Muscle of back (tissue), 13 donors: ENCODE measurements around the gene ALX3. TPM values are rescaled to one million over a fixed set of nuclear protein-coding genes. Genes with fewer than 3 reads are reported as not detected.
A peak's percentile ranks its signal among the peaks of the same experiment; 100 is the strongest.

ENCODE experiments used
- DNase-seq, 3 donors: peaks; one replicate each; pipeline versions ENCODE4 v3.0.0 to v3.0.0-alpha.2; 2013
- long read RNA-seq, 9 donors: transcript quantifications; one replicate each; lab custom pipeline, GENCODE V29; 2026
- polyA plus RNA-seq, 10 donors: library from polyadenylated mRNA; unstranded; fragments of 120-200 nt; gene quantifications; one replicate each; pipeline ENCODE4 v1.2.1, GENCODE V29; 2013; ENCODE audit not compliant: insufficient read length in 10 of 10

The ALX3 gene
- under 1 TPM in 1 of 10 donors, not detected in 9; 0.33 TPM for polyA plus RNA-seq
- long read RNA-seq, donor 1, result 0 reads
- long read RNA-seq, donor 2, result 0 reads
- long read RNA-seq, donor 3, result 0 reads
- long read RNA-seq, donor 4, result 0 reads
- long read RNA-seq, donor 5, result 0 reads
- long read RNA-seq, donor 6, result 0 reads
- long read RNA-seq, donor 7, result 0 reads
- long read RNA-seq, donor 8, result 0 reads
- long read RNA-seq, donor 9, result 0 reads

DNA sequence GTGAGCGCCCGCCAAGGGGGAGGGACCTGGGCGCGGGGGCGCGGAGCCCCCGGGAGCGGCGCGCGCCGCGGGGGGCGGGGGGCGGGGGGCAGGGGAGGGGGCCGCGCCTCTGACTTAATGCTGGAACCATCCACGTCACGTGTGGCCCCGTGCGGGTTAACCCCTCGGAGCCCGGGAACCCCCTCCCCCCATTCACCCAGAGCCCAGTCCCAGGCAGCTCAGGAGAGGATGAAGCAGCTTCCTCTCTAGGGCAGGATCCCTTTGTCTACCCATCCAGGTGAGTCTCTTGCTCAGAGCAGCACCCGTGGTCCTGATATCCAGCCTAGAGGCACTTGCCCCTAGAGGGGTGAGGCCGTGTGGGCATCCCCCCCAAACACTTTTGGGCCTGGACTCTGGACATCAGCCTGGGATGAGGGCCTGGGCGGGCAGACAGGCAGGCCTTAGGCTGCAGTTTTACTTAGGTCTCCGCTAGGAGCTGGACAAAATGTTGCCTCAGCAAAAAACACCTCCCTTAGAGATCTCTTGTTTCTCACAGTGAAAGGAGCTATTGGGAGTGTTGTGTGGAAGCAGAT lies at the start of gene ALX3:
ALX3 (minus strand) TSS at position 2 of the 572 bp plus-strand sequence. CDS start 60 bp downstream, outside the sequence.
- DNase-seq, result no peak

DNA sequence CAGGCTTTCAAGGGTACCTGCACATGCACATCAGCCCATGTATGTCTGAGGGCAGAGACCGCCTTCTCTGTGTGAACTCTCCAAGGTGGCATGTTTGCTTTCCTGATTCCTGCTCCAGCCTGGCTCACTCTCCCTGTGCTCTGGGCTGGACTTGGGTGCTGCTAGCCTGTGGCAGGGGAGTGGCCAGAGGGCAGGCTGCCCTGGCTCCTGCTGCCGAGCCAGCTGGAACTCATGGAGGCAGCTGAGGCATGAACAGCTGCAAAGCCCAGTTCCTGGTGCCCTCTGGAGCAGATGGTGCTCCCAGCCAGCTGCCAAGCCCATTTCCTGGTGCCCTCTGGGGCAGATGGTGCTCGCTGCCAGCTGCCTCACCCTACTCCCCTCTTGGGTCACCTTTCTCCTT lies 49.4 kb upstream of the ALX3 start:
- peak in 2 of 3 donors; percentile 27 to 43 for DNase-seq

DNA sequence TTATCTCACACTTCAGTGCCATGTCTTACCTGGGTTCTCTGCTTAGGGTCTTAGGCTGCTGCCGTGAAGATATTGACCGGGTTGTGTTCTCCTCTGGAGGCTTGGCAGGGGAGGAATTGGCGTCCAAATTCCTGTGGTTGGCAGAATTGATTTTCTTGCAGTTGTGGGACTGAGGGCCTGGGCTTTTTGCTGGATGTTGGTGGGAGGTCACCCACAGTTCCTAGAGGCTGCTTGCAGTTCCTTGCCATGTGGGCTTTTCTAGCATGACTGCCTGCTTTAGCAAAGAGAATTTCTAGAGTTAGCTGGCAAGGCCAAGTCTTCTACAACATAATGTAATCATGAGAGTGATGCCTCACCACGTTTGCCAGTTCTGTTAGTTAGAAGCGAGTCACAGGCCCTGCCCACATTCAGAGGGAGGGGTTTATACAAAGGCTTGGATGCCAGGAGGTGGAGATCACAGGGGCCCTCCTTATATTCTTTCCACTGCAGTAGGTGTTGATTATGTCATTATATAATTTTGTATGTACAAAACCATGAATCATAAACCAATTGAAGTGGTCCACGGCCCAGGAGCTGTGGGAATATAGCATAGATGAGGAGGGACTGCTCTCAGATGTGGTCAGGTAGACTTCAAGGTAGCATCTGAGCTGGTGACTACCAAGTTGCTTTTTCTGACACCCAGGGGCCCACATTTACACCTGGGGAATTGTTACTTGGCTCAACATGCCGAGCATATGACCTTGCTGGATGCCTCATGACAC lies 48.3 kb upstream of the ALX3 start:
- no peak for DNase-seq

DNA sequence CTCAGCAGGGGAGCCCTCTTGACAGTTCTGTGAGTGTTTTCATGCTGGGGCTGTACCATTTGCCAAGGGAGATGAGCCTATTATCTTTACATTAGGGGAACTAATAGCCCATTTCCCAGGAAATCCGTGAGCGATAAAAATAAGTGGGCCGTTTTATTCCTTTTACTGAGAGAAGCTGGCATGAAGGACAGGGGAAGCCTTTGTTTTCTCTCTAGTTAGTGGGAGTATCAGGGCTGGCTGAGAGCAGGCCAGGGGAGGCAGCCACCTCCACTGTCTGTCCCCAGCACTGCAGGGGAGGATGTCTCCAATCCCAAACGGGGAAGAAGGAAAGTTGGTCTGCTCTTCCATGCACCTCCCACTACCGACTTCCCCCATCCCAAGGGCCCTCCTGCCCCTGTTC lies 44.3 kb upstream of the ALX3 start:
- DNase-seq, result no peak

DNA sequence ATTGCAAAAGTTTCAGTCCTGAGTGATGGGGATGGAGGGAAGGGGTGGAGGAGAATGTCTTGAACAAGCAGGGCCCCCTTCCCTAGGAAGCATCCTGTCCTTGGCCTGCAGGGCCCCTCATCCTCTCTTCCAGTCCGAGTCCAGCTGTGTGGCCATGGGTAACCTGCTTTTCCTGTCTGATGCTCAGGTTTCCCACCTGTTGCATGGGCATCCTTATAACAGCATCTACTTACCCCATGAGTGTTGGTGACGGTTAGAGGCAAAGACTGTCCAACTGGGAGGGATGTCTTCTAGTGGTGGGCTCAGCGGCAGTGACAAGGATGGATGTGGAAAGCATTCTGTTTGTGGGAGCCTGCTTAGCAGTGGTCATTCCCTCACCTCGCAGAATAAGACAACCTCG lies 43.7 kb upstream of the ALX3 start:
- DNase-seq, result no peak

DNA sequence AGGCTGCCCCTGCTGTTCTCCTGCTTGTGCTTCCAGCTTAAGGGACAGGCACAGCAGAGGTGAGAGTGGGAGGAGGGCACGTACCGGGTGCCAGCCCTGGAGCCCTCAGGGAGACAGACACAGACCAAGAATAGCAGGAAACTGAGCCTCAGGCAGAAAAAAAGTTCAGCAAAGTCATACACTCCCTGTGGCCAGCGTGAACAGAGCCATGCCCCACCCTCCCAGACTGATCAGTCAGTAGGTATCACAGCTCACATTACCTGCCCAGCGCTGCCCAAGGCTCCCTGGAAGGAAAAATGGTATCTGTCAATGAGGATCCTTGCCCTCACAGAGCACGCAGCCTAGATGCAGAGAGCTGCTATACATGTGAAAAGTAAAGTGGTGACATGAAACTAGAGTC lies 43.1 kb upstream of the ALX3 start:
- no peak for DNase-seq

DNA sequence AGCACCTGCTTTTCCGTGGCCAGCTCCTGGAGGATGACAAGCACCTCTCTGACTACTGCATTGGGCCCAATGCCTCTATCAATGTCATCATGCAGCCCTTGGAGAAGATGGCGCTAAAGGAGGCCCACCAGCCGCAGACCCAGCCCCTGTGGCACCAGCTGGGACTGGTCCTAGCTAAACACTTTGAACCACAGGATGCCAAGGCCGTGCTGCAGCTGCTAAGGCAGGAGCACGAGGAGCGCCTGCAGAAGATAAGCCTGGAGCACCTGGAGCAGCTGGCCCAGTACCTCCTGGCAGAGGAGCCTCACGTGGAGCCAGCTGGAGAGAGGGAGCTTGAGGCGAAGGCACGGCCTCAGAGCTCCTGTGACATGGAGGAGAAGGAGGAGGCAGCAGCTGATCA lies 42.2 kb upstream of the ALX3 start:
- DNase-seq, result no peak

DNA sequence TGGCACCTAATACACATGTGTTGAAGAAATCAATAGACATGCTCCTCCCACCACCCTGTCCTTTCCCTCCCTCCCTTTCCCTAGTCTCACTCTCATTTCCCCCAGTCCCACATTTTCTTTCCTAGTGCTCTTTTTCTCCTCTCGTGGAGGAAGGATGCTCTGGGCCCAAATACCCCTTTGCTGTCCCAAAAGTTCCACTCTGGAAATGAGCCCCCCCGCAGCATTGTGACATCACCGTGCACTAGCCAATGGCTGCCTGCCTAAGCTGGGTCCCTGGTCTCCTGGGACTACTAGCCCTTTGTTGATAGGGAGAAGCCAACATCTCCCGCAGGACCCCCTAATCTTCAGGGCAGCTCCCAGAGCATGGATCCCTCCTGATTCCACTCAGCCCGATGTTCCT lies 41.7 kb upstream of the ALX3 start, which contains the start of gene UBL4B:
UBL4B (plus strand) TSS at position 301 of the 400 bp plus-strand sequence; CDS start at position 393, 92 bp downstream.
- no peak for DNase-seq

DNA sequence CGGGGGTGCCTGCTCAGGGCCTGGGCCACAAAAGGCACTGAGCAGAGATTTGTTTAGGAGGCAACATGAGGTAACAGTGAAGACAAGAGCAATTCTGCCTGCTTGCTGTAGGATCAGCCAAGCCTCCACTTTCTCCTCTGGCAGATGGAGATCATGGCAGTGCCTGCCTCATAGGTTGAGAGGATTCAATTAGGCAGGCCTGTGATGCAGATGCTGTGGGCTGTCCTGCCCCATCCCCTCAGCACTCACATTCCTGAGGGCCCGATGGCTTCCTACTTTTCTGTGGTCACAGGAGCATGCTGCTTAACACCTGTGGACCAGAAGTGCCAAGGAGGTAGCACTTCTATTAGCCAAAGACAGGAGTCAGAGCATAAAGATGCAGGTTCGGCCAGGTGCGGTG lies 40.6 kb upstream of the ALX3 start:
- DNase-seq, result no peak

DNA sequence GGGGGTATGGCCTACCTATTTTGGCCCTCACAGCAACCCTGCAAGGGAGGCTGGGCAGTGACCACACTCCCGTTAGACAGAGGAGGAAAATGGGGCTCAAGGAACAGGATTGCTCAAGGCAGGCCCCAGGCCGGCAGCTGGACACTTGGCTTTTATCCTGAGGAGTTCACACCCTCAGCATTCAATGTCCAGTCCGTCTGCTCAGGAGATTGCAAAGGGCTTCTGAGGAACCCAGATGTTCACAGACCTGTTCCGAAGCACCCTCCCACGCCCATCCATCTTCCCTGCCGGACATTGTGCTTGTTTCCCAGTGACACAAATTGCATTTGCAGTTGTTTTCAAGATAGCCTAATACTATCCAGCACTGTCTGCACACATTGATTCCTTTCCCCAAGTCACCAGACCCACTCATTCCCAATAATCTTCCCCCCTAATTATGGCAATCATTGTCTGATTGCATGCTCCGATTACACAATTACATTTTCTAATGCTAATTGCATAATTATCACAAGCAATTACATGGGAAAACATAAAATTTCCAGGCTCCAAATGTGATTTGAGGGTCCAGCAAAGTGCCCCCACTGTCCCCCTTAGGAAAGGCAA lies 37.5 kb upstream of the ALX3 start:
- no peak for DNase-seq

DNA sequence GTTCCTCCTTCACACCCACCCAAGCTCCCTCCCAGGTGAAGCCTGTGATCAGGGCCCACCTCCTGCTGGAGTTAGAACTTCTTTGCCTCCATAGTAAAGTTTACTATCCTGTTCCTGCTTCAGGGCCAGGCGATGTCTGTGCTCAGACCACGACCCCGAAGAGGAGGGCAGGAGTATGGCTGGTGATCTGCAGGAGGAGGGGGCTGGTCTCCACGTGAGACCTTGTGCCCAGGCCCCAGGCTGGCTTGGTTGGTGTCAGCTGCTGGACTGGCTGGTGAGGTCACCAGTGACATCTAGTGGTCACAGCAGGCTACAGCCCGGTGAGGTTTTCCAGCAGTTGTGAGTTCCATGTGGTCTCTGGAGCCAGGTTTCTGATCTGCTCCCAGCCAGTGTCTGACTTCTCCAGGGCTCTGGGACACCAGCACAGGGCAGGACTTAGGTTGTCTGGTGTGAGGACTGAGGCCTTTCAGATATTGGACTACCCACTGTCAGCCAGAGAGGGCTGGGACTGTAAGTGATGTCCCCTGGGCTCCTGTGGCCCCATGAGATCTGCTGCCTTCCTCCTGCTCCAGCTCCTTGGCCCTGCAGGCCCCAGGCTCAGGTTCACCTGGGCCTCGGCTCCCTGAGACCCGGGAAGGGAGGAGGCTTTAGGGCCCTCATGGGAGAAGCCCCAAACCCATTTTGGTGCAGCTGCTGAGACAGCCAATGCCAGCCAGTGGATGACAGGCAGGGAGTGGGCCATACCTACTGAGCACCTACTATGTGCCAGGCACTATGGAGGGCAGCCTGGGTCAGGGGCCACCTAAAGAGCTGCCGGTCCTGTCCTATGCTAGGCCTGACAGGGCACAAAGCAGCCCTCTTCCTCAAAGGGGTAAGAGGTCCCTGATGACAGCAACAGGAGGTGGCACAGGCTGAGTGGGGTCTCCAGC lies 35.8 kb upstream of the ALX3 start:
- DNase-seq, result peak; percentile 41 to 80 (median 64)

DNA sequence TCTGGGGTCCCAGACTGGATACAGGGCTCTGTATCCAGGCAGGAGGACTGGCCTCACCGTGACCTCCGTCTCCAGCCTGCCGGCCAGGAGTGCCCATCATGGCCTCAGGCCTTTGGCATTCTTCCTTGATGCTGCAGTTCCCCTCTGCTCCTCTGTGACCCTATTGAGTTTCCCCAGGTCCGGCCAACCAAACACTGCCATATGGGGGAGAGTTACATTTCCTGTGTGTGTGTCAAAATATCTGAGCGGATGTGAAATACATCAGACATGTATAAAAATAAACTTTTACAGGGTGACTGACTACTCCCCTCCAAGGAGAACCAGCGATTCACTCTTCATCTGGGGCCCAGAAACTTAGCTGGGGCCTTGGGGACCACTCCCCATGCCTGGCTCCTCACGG lies 31.6 kb upstream of the ALX3 start:
- DNase-seq, result peak in 1 of 3 donors; percentile 37

DNA sequence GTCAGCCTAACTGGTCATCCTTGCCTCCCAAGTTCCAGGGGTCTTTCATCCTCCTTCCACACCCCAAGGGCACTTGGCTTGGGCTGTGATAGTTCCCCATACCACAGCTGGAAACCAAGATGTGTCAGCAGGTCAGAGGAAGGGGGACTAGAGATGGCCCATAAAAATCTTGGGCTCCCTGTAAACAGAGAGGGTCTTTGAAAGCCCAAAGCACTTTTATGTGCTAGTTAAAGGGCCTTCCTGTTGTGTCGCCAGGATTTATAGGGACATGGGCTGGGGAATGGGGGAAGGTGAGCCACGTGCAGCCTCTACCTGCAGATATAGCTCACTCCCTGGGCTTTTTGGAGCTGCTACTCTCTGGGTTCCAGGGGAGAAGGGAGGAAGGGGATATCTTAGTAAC lies 29.9 kb upstream of the ALX3 start:
- no peak for DNase-seq

DNA sequence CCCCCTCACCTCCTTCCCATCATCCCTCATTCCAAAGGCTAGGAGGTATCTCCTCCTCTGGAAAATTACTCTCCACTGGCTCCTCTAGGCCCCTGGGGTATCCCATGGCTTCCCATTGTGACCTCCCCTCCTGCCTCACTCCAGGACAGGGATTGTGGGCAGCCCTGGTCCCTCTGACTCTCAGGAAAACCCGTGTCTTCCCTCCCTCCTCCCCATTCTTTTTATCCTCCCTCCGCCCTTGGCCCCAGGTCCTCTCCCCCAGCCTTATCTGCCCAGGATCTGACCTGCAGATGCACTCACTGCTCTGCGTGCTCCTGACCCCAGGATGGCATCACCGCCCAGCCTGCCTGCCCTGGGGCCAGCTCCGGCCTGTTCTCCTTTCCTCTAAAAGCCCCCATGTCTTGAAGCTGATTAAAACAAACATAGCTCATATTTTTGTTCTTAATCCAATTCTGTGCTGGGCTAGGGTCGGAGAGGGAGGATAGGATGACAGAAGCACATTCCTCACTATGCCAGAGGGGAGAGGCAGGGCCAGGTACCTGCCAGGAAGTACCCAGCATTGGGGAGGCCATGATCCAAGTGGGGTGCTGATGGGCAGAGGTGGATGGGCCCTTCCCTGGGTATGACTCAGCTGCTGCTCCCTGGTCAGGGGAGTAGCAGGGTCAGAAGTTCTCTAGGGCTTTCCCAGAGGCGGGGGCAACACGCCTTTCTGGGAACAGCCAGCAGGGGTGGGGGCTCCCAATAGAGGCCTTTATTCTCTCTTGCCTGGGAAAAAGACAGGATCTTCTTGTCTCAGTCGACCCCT lies 28.0 kb upstream of the ALX3 start:
- no peak for DNase-seq

DNA sequence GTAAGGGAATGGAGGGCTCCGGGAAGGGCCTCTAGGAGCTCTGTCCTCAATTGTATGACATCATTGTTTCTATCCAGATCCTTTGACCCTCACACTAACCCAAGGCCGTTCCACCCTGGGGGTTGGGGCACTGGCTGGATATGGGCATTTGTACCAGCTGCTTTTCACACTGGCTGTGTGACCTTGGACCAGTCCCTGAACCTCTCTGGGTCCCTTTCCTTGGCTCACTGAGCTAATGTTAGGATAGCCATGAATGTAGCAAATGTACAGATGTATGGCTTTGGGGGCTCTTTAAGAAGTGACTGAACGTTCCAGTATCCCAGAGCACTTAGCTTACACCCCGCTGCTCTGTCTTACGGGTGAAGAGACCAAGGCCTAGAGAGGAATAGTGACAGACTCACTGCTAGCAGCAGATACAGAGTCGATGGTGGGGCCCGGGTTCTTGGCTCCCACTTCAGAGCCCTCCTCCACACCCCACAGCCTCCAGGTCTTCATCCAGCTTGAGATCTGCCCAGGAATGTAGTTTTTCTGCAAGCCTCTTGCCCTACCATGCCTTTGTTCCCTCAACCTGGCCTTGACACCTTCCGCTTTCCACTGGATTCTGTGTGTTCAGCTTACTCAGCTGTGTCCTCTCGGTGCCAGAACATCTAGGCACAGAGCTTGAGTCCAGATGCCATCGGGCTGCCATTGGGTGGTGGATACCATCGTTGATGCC lies 27.2 kb upstream of the ALX3 start:
- DNase-seq, result no peak

DNA sequence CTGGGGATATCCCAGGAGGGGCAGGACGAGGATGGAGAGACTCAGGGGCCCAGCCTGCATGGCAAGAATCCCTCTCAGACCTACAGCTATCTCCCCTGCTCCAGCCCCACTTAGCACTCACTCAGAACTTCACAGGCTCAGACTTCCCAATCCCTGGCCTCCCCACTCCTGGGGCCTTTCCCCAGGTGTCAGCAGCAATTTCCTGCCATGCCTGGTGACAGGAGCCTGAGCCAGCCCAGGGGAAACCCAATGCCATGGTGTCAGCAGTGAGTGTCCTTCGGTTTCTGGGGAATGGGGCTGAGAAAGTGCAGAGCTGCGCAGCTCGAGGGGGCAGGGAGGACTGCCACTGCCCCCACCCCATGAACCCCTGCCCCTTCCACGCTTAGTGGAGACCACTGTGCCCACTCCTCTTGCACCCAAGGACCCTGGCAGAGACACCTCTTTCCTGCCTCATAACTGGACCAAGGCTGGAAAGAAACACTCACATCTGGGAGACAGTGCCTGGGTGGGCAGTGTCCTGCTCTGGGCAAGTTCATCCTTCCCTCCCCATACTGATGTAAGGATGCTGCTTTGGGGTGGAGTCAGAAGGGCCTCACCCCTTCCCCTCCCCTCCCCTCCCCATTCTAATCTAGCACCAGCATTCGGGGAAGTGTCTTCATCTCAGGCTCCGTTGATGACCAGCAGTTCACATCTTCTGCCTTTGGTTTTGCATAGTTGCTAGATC lies 24.6 kb upstream of the ALX3 start:
- DNase-seq, result no peak

DNA sequence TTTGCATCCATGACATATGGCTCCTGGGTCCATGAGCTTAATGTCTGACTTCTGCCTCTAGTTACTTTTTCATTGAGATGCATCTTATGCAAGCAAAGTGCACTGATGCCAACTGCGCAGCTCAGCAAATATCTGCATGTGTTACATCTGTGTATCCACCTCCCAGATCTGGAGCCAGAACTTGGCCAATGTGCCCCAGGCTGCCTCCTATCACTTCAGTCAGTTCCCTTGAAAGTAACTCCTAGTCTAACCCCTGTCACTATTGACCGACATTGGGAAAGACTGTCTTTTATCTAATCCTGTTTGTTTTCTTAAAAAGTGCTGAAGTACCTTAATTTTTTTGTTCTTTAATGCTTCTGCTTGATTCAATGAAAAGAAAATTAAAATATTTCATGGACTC lies 22.5 kb upstream of the ALX3 start:
- DNase-seq, result no peak

DNA sequence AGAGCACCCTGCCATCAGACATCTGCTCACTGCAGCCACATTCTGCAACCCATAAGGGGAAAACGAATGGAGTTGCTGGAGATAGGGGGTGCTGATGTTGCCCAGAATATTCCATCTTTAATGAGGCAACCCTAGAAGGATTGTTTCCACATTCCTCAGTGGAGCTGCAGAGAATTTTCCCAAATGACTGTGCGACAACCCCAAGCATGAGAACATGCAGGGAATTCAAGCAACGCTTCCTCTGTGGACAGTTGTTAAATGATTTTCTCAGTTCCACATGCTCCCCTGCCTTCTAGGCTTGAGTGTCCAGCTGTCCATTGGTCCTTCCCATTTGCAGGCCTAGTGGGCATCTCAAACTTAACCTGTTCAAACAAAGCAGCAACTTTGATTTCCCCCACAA lies 21.3 kb upstream of the ALX3 start:
- DNase-seq, result no peak

DNA sequence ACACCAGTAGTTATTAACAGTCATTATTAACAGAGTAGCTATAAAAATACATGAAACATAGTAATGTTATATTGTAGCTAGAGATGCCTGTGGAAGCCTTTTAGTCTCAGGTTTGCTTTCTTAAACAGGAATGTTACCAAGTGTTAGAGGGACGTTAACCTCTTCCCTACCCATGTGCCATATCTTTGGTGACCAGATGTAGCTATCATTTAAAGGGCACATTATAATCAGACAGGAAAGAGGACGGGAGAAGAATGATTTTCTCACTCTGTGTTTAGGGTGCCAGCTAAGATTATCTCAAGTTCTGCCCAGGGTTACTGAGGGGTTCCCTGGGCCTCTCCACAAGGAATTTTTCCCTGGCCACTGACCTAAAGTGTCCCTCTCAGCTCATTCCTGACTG lies 20.9 kb upstream of the ALX3 start:
- no peak for DNase-seq
